ENCODE measurements around the gene CHD9. TPM values are rescaled to one million over a fixed set of nuclear protein-coding genes. Genes with fewer than 3 reads are reported as not detected.

Gene CHD9
- total and polyA plus RNA-seq, 7 donors: 13.8 to 88.5 (median 55.5) TPM

GRCh38 chr16:53018834-53019416 lies 35.9 kb upstream of the CHD9 start:
- intact Hi-C loops (cut with DNase I): no loop called here
- no peaks in the 10 kb centered on the region for H3K36me3 ChIP-seq
- H3K4me3 ChIP-seq: no peak overlapping the region
- no peaks in the 10 kb centered on the region for H3K27me3 ChIP-seq
- H3K4me1 ChIP-seq: no peaks in the 10 kb centered on the region
- no peaks in the 10 kb centered on the region for H3K9me3 ChIP-seq
- no peak for DNase-seq
- WGBS, 2 donors: 56 to 77% methylated on average over 2 of the region's 2 CpGs
- TF ChIP-seq EP300 (IDR thresholded peaks at IDR 0.05) (no peak), POLR2AphosphoS5 (IDR thresholded peaks at IDR 0.05) (no peak), POLR2A (IDR thresholded peaks at IDR 0.05) (no peak), CTCF (IDR thresholded peaks at IDR 0.05) (no peak)
- no peak overlapping the region for H3K27ac ChIP-seq

GRCh38 chr16:53022374-53022773 lies 32.4 kb upstream of the CHD9 start:
- Histone ChIP-seq H3K27ac (no peak overlapping the region), H3K4me3 (no peak overlapping the region), H3K27me3 (no peaks in the 10 kb centered on the region), H3K9me3 (no peaks in the 10 kb centered on the region), H3K4me1 (no peaks in the 10 kb centered on the region), H3K36me3 (no peaks in the 10 kb centered on the region)
- 2 to 8% methylated on average over 5 of the region's 5 CpGs for WGBS, 2 donors
- no peak for DNase-seq
- TF ChIP-seq EP300 (IDR thresholded peaks at IDR 0.05) (no peak), POLR2AphosphoS5 (IDR thresholded peaks at IDR 0.05) (no peak), CTCF (IDR thresholded peaks at IDR 0.05) (peak; percentile 17 to 39 (median 26))
- intact Hi-C loops (cut with DNase I): loop anchor here (2.0 kb wide), 1 partner anchor 832 kb away; no protein-coding TSS in a partner anchor

- 93 to 97% methylated on average over 4 of the region's 4 CpGs for WGBS, 2 donors
- intact Hi-C loops (cut with DNase I): no loop called here
- no peak for DNase-seq
These were observed 30.7 kb upstream of the CHD9 start for GRCh38 chr16:53024045-53024444.

GRCh38 chr16:53029971-53030370 lies 24.8 kb upstream of the CHD9 start:
- H3K4me3 ChIP-seq: no peak overlapping the region
- no peak for DNase-seq
- no peak overlapping the region for H3K27ac ChIP-seq
- no peaks in the 10 kb centered on the region for H3K27me3 ChIP-seq
- no peaks in the 10 kb centered on the region for H3K4me1 ChIP-seq
- H3K9me3 ChIP-seq: peaks cover 0 to 6% (median 0%) of the 10 kb centered on the region in 4 donors
- TF ChIP-seq CTCF (IDR thresholded peaks at IDR 0.05) (no peak), POLR2A (IDR thresholded peaks at IDR 0.05) (no peak)
- WGBS, 2 donors: 32 to 63% methylated on average over 3 of the region's 3 CpGs
- H3K36me3 ChIP-seq: no peaks in the 10 kb centered on the region
- intact Hi-C loops (cut with DNase I): no loop called here

More at GRCh38 chr16:53024045-53024444, 30.7 kb upstream of the CHD9 start:
- Histone ChIP-seq H3K36me3 (no peaks in the 10 kb centered on the region), H3K27me3 (no peaks in the 10 kb centered on the region), H3K9me3 (no peaks in the 10 kb centered on the region), H3K27ac (no peak overlapping the region), H3K4me1 (no peaks in the 10 kb centered on the region), H3K4me3 (no peak overlapping the region)
- TF ChIP-seq POLR2A (IDR thresholded peaks at IDR 0.05): no peak
- TF ChIP-seq EP300 (IDR thresholded peaks at IDR 0.05): no peak
- no peak for TF ChIP-seq POLR2AphosphoS5 (IDR thresholded peaks at IDR 0.05)
- TF ChIP-seq CTCF (IDR thresholded peaks at IDR 0.05): no peak

All from sigmoid colon (tissue), 7 donors.